GM18861 (cell line): Measurements from ENCODE around the gene NTN4.
A peak's percentile ranks its signal among the peaks of the same experiment; 100 is the strongest.
"Not testable (repeated sequence)": the region's sequence is repeated elsewhere in the genome, so short reads cannot be mapped to it uniquely, and the experiment has no call there.

ENCODE experiments used
- ATAC-seq: cut with Tn5 transposase; IDR thresholded peaks from one replicate; pipeline ENCODE4 v1.9.1; 2021; ENCODE audit not compliant: unreplicated experiment

The NTN4 gene

GRCh38 chr12:95756362-95756761 is 34.2 kb downstream of the NTN4 start:
- no peak for ATAC-seq

DNA sequence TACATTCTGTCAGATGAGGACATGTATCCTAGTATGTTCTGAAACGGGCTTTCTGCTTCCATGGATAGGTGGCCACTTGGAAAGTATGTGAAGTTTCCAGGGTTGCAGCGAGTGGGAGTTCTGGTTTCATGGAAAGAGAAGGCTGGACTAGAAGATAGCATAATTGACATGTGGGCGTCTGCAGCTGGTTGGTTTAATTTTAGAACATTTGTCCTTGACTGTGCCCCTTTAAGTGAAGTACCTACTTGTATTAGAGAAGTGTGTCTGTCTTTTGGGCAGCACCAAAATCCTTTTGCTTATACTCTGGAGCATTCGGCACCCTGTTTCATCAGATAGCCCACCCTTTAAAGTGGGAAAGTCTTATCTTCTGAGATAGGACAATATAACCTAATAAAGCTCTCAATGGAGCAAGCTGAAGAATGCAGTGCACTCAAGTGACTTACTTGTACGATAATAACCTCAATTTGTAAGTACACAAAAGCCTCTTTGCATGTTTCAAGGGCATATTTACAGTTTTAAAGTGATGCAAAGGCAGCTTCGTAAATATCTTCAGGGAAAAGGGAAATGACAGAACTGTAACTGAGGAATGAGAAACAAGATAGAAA is 35.2 kb downstream of the NTN4 start:
- ATAC-seq = no peak

DNA sequence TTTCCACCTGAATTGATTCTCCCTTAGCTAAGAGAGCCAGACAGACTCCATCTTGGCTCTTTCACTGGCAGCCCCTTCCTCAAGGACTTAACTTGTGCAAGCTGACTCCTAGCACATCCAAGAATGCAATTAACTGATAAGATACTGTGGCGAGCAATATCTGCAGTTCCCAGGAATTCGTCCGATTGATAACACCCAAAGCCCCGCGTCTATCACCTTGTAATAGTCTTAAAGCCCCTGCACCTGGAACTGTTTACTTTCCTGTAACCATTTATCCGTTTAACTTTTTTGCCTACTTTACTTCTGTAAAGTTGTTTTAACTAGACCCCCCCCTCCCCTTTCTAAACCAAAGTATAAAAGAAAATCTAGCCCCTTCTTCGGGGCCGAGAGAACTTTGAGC is 44.5 kb downstream of the NTN4 start:
- ATAC-seq = not testable (repeated sequence)

DNA sequence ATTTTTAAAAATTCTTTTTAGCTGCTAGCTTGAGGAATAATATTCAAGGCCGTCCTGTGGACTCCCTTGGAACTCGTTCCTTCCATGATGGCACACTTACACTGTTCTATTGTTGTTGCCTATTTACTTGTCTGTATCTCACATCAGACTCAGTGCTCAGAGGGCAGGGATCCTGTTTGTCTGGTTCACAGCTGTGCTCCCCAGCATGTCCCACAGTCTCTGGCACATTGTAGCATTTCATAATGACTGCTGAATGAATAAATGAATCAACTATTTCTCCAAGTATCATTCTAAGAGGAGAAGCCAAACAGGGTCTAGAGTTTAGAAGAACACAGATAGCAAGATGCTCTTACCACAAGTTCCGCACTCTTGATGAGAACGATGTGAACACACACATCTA is 48.0 kb downstream of the NTN4 start:
- ATAC-seq = no peak

- no peak for ATAC-seq
Observed at GRCh38 chr12:95741635-95742034, 48.9 kb downstream of the NTN4 start.

- no peak for ATAC-seq
Observed at GRCh38 chr12:95740751-95741150, 49.8 kb downstream of the NTN4 start.

- ATAC-seq = no peak
Observed at GRCh38 chr12:95739561-95740313, 50.8 kb downstream of the NTN4 start.

GRCh38 chr12:95738024-95738611 is 52.4 kb downstream of the NTN4 start:
- ATAC-seq = no peak

- no peak for ATAC-seq
Observed at GRCh38 chr12:95736631-95737030, 53.9 kb downstream of the NTN4 start.

GRCh38 chr12:95735728-95736127 is 54.8 kb downstream of the NTN4 start:
- not testable (repeated sequence) for ATAC-seq

DNA sequence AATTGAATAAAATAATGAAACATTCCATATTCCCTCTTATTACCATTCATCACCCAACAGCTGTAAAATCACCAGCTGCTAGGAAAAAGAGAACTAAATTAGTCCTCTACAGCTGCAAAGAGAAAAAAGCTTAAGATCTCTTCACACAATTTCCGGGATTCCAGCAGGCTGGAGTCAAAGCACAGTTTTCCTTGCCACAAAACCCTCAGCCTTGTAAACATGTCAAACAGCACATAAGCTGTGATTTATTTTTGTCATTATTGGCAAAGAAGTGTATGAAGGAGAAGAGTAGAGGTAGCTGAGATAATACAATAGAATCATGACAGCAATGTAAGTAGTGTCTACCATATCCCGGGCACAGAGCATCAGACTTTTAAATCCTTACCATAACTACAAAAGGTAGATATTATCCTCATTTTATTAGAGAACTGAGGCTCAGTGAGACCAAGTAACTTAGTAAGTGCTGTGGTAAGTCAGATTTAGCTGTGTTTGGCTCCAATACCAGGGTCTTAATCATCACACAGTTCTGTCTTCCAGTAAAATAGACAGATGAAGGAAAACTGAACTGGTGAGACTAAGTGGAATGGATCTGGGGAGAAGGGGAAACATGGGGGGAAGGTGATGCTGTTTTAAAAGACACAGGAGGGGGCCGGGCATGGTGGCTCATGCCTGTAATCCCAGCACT is 57.3 kb downstream of the NTN4 start:
- no peak for ATAC-seq

GRCh38 chr12:95731519-95731958 is 59.0 kb downstream of the NTN4 start:
- ATAC-seq = peak; percentile 64

- ATAC-seq = no peak
Observed at GRCh38 chr12:95730457-95730856, 60.1 kb downstream of the NTN4 start.

- no peak for ATAC-seq
Observed at GRCh38 chr12:95726903-95727302, 63.7 kb downstream of the NTN4 start.

GRCh38 chr12:95724767-95725166 is 65.8 kb downstream of the NTN4 start:
- no peak for ATAC-seq

DNA sequence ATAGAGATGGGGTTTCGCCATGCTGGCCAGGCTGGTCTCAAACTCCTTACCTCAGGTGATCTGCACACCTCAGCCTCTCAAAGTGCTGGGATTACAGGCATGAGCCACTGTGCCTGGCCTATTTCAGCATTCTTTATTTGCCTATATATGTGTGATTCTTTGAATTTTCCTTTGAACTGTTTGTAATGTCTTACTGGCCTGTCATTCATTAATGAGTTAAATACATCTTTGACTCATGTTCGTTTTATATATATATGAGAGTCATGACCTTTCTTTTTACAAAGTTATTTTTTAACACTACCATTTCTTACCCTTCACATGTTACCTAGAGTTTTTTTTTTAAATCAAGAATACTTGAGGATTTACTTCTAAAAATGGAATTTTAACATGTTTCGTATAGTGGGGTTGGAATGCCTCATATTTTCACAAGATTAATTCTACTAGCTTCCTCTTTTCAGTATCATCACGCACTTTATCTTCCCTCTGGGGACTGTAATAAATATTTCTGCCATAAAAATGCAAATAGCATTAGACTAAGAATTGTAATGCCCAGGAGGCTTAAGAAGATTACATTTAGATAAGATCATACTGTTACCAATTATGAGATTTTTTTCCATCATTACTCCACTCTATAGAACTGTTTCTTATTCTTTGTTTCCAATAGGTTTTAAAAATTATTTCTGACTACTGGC is 66.7 kb downstream of the NTN4 start:
- ATAC-seq = peak; percentile 71

GRCh38 chr12:95721320-95721719 is 69.2 kb downstream of the NTN4 start:
- ATAC-seq = no peak

GRCh38 chr12:95720146-95720545 is 70.4 kb downstream of the NTN4 start:
- ATAC-seq = no peak

DNA sequence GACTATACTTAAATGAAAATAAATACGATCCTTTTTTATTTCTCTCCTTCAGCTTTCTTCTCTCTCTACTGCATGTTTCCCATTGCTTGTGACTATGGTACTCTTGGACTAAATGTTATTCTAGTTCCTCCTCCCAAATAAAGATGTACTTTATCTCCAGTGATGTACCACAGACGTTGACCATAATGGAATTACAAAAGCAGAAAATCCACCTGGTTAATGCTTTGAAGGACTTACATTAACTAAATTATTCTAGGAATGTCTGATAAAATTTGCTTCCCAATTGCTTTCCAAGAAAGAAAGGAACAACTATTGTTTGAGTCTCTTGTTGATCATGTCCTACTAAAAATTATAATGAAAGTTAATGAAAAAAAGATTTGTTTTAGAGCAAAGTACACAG is 71.8 kb downstream of the NTN4 start:
- ATAC-seq = no peak

DNA sequence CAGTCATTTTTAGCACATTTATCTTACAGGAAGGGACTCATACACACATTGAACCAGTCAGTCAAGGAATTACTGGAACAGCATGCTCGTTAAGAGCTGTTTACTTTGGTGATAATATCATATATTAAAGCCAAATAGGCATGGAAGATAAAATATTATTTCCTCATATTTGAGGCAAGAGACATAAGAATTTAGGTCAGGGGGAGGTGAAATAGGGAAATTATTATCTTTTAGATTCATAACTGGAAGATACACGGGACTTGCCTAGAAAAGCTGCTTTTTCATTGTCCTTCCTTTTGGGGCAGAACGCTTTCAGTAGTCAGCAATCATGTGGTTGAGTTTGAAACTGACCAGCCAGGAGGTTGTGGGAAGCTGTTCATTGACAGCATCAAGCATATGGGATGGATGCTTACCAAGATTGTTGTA is 72.5 kb downstream of the NTN4 start:
- ATAC-seq = no peak

- ATAC-seq = no peak
Observed at GRCh38 chr12:95717316-95717928, 73.1 kb downstream of the NTN4 start.
